ENCODE results near the gene MMRN1. TPM values are rescaled to one million over a fixed set of nuclear protein-coding genes. Genes with fewer than 3 reads are reported as not detected.

The MMRN1 gene
- total and polyA plus RNA-seq, 2 of the 8 experiments (the other 6 are each of a cell fraction or from before 2014, with no cell fraction given), result not detected

DNA sequence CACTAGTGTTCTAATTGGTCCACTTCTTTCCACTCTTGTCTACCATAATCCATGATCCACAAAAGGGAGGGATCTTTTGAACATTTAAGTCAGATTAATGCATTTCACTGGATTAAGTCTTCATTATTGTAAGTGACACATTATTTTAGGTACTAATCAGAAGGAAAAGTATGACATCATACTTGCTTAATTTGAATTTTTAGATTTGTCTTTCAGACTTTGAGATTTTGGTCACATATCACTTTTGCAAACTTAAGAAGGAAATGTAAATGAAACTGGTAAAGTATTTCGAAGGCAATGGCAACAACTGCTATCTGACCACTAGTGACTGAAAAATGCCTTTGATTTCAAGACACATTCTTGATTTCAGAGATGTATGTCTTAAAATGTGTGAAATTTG, 5.2 kb downstream of the MMRN1 start (continued):
- TF ChIP-seq, protein P1, sequence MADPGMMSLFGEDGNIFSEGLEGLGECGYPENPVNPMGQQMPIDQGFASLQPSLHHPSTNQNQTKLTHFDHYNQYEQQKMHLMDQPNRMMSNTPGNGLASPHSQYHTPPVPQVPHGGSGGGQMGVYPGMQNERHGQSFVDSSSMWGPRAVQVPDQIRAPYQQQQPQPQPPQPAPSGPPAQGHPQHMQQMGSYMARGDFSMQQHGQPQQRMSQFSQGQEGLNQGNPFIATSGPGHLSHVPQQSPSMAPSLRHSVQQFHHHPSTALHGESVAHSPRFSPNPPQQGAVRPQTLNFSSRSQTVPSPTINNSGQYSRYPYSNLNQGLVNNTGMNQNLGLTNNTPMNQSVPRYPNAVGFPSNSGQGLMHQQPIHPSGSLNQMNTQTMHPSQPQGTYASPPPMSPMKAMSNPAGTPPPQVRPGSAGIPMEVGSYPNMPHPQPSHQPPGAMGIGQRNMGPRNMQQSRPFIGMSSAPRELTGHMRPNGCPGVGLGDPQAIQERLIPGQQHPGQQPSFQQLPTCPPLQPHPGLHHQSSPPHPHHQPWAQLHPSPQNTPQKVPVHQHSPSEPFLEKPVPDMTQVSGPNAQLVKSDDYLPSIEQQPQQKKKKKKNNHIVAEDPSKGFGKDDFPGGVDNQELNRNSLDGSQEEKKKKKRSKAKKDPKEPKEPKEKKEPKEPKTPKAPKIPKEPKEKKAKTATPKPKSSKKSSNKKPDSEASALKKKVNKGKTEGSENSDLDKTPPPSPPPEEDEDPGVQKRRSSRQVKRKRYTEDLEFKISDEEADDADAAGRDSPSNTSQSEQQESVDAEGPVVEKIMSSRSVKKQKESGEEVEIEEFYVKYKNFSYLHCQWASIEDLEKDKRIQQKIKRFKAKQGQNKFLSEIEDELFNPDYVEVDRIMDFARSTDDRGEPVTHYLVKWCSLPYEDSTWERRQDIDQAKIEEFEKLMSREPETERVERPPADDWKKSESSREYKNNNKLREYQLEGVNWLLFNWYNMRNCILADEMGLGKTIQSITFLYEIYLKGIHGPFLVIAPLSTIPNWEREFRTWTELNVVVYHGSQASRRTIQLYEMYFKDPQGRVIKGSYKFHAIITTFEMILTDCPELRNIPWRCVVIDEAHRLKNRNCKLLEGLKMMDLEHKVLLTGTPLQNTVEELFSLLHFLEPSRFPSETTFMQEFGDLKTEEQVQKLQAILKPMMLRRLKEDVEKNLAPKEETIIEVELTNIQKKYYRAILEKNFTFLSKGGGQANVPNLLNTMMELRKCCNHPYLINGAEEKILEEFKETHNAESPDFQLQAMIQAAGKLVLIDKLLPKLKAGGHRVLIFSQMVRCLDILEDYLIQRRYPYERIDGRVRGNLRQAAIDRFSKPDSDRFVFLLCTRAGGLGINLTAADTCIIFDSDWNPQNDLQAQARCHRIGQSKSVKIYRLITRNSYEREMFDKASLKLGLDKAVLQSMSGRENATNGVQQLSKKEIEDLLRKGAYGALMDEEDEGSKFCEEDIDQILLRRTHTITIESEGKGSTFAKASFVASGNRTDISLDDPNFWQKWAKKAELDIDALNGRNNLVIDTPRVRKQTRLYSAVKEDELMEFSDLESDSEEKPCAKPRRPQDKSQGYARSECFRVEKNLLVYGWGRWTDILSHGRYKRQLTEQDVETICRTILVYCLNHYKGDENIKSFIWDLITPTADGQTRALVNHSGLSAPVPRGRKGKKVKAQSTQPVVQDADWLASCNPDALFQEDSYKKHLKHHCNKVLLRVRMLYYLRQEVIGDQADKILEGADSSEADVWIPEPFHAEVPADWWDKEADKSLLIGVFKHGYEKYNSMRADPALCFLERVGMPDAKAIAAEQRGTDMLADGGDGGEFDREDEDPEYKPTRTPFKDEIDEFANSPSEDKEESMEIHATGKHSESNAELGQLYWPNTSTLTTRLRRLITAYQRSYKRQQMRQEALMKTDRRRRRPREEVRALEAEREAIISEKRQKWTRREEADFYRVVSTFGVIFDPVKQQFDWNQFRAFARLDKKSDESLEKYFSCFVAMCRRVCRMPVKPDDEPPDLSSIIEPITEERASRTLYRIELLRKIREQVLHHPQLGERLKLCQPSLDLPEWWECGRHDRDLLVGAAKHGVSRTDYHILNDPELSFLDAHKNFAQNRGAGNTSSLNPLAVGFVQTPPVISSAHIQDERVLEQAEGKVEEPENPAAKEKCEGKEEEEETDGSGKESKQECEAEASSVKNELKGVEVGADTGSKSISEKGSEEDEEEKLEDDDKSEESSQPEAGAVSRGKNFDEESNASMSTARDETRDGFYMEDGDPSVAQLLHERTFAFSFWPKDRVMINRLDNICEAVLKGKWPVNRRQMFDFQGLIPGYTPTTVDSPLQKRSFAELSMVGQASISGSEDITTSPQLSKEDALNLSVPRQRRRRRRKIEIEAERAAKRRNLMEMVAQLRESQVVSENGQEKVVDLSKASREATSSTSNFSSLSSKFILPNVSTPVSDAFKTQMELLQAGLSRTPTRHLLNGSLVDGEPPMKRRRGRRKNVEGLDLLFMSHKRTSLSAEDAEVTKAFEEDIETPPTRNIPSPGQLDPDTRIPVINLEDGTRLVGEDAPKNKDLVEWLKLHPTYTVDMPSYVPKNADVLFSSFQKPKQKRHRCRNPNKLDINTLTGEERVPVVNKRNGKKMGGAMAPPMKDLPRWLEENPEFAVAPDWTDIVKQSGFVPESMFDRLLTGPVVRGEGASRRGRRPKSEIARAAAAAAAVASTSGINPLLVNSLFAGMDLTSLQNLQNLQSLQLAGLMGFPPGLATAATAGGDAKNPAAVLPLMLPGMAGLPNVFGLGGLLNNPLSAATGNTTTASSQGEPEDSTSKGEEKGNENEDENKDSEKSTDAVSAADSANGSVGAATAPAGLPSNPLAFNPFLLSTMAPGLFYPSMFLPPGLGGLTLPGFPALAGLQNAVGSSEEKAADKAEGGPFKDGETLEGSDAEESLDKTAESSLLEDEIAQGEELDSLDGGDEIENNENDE (IDR thresholded peaks at IDR 0.05; ENCODE audit: insufficient replicate concordance, low read length), result no peak
- no peak for TF ChIP-seq PHF8 (conservative IDR thresholded peaks at IDR 0.05; ENCODE audit: low read depth, low read length)
- TF ChIP-seq NANOG (IDR thresholded peaks at IDR 0.05; ENCODE audit: insufficient read depth, low read depth, low read length, poor library complexity, severe bottlenecking), result no peak
- no peak for TF ChIP-seq CBX5 (IDR thresholded peaks at IDR 0.05; ENCODE audit: low read depth, low read length)
- TF ChIP-seq HDAC6 (IDR thresholded peaks at IDR 0.05; ENCODE audit: low read depth, low read length), result no peak
- TF ChIP-seq MAFK (IDR thresholded peaks at IDR 0.05; ENCODE audit: low read depth, low read length), result no peak
- no peak for TF ChIP-seq CBX8 (IDR thresholded peaks at IDR 0.05; ENCODE audit: borderline replicate concordance, low read depth, low read length)
- no peak for TF ChIP-seq BACH1 (IDR thresholded peaks at IDR 0.05; ENCODE audit: low read length)
- TF ChIP-seq SIX5 (IDR thresholded peaks at IDR 0.05; ENCODE audit: low read depth, low read length), result no peak
